Measurements from ENCODE around the gene MRM3.

GRCh38 chr17:759964-760363, 22.2 kb upstream of the MRM3 start:
- TF ChIP-seq CTCF (IDR thresholded peaks at IDR 0.05) (no peak), POLR2AphosphoS5 (IDR thresholded peaks at IDR 0.05; ENCODE audit: insufficient read depth in 1 of 2, low read depth in 1 of 2) (no peak), POLR2A (IDR thresholded peaks at IDR 0.05) (no peak)
